Effector memory CD8-positive, alpha-beta T cell (primary cell): Measurements from ENCODE around the gene LY6G6F.
"Not testable (repeated sequence)": the region's sequence is repeated elsewhere in the genome, so short reads cannot be mapped to it uniquely, and the experiment has no call there.

ENCODE experiments used
- ATAC-seq: fragments of 150-1000 bp; cut with Tn5 transposase; replicated peaks from 2 replicates; pipeline ENCODE4 v1.10.0; 2021; ENCODE audit warnings: mild to moderate bottlenecking, moderate library complexity
- DNase-seq, 3 experiments: peaks; one replicate each; pipeline ENCODE4 v3.0.0; 2021
- H3K27ac Mint-ChIP-seq, 2 donors: one replicate each; pipeline ENCODE4 v1.8.0; 2022; ENCODE audit warnings: mild to moderate bottlenecking in 2 of 2, mixed read lengths in 2 of 2, moderate library complexity in 2 of 2
- H3K27me3 Mint-ChIP-seq, 2 donors: one replicate each; pipeline ENCODE4 v1.8.0; 2022; ENCODE audit warnings: mixed read lengths in 2 of 2
- H3K36me3 Mint-ChIP-seq: one replicate; pipeline ENCODE4 v1.8.0; 2022; ENCODE audit warnings: mild to moderate bottlenecking, moderate library complexity, mixed read lengths; ENCODE audit not compliant: insufficient read depth
- H3K4me1 Mint-ChIP-seq, 2 donors: one replicate each; pipeline ENCODE4 v1.8.0; 2022; ENCODE audit warnings: low read depth in 2 of 2, mixed read lengths in 2 of 2
- H3K4me3 Mint-ChIP-seq, 2 donors: one replicate each; pipeline ENCODE4 v1.8.0; 2022; ENCODE audit warnings: mild to moderate bottlenecking in 2 of 2, mixed read lengths in 2 of 2, moderate library complexity in 2 of 2
- H3K9me3 Mint-ChIP-seq, 2 donors: one replicate each; pipeline ENCODE4 v1.8.0; 2022; ENCODE audit warnings: mixed read lengths in 2 of 2

Gene LY6G6F

GRCh38 chr6:31702819-31703716, 3.6 kb upstream of the LY6G6F start, which contains the start of gene ABHD16A:
Gene ABHD16A (minus strand): TSS chr6:31703324. CDS start chr6:31703281, 43 bp downstream.
- Mint-ChIP-seq H3K27ac (peak within 1 kb of the TSS; percentile 94 to 97), H3K9me3 (no peaks in the 10 kb centered on the region)

GRCh38 chr6:31705931-31706330, 735 bp upstream of the LY6G6F start:
- no peaks in the 10 kb centered on the region for H3K9me3 Mint-ChIP-seq
- H3K4me1 Mint-ChIP-seq: peaks cover 23 to 25% of the 10 kb centered on the region in 2 donors
- peaks cover 10% of the 10 kb centered on the region for H3K36me3 Mint-ChIP-seq
- no peak overlapping the region for H3K4me3 Mint-ChIP-seq
- no peaks in the 10 kb centered on the region for H3K27me3 Mint-ChIP-seq
- H3K27ac Mint-ChIP-seq: no peak overlapping the region
- ATAC-seq (no peak), DNase-seq (no peak)

More at GRCh38 chr6:31702819-31703716, 3.6 kb upstream of the LY6G6F start, which contains the start of gene ABHD16A:
- peaks cover 26% of the 10 kb centered on the region for H3K36me3 Mint-ChIP-seq
- peaks cover 18 to 23% of the 10 kb centered on the region in 2 donors for H3K4me1 Mint-ChIP-seq
- ATAC-seq: peak; percentile 93
- DNase-seq: peak; percentile 94 to 95 (median 95)
- H3K27me3 Mint-ChIP-seq: no peaks in the 10 kb centered on the region
- peak within 1 kb of the TSS; percentile 95 to 99 for H3K4me3 Mint-ChIP-seq

GRCh38 chr6:31707701-31708100, 1.0 kb downstream of the LY6G6F start:
- ATAC-seq (no peak), DNase-seq (no peak)
- Mint-ChIP-seq H3K36me3 (no peaks in the 10 kb centered on the region), H3K4me3 (no peak overlapping the region), H3K27me3 (peaks cover 0 to 6% of the 10 kb centered on the region in 2 donors), H3K27ac (no peak overlapping the region), H3K9me3 (no peaks in the 10 kb centered on the region), H3K4me1 (peaks cover 15 to 18% of the 10 kb centered on the region in 2 donors)

GRCh38 chr6:31708224-31708623, 1.6 kb downstream of the LY6G6F start:
- Mint-ChIP-seq H3K36me3 (no peaks in the 10 kb centered on the region), H3K4me3 (no peak overlapping the region), H3K27ac (no peak overlapping the region), H3K27me3 (peaks cover 0 to 7% of the 10 kb centered on the region in 2 donors), H3K9me3 (no peaks in the 10 kb centered on the region), H3K4me1 (peaks cover 14 to 17% of the 10 kb centered on the region in 2 donors)
- ATAC-seq: no peak
- no peak for DNase-seq

- not testable (repeated sequence) for H3K36me3 Mint-ChIP-seq, H3K9me3 Mint-ChIP-seq, H3K27ac Mint-ChIP-seq, ATAC-seq, DNase-seq, H3K4me3 Mint-ChIP-seq, H3K27me3 Mint-ChIP-seq
- H3K4me1 Mint-ChIP-seq: peaks cover 13 to 14% of the 10 kb centered on the region in 2 donors
Observed at GRCh38 chr6:31709157-31709556, 2.5 kb downstream of the LY6G6F start.

- Mint-ChIP-seq H3K27ac (peak overlapping the region; percentile 11 to 52), H3K9me3 (no peaks in the 10 kb centered on the region), H3K4me3 (peak overlapping the region in 1 of 2 donors; percentile 9), H3K36me3 (no peaks in the 10 kb centered on the region), H3K4me1 (peaks cover 13 to 14% of the 10 kb centered on the region in 2 donors), H3K27me3 (peaks cover 0 to 7% of the 10 kb centered on the region in 2 donors)
- ATAC-seq (no peak), DNase-seq (no peak)
Observed at GRCh38 chr6:31710523-31711219, 4.0 kb downstream of the LY6G6F start.

- Mint-ChIP-seq H3K9me3 (no peaks in the 10 kb centered on the region), H3K27ac (peak overlapping the region; percentile 11 to 52), H3K36me3 (no peaks in the 10 kb centered on the region), H3K4me3 (peak overlapping the region in 1 of 2 donors; percentile 9), H3K27me3 (peaks cover 0 to 7% of the 10 kb centered on the region in 2 donors), H3K4me1 (peaks cover 13 to 14% of the 10 kb centered on the region in 2 donors)
- DNase-seq (no peak), ATAC-seq (peak; percentile 51)
Observed at GRCh38 chr6:31711233-31711632, 4.6 kb downstream of the LY6G6F start.

- Mint-ChIP-seq H3K4me1 (peaks cover 13 to 14% of the 10 kb centered on the region in 2 donors), H3K36me3 (no peaks in the 10 kb centered on the region), H3K27ac (peak overlapping the region; percentile 71 to 78), H3K4me3 (no peak overlapping the region), H3K9me3 (no peaks in the 10 kb centered on the region), H3K27me3 (peaks cover 0 to 7% of the 10 kb centered on the region in 2 donors)
- DNase-seq: no peak
- peak; percentile 54 for ATAC-seq
Observed at GRCh38 chr6:31712296-31712695, 5.6 kb downstream of the LY6G6F start.

GRCh38 chr6:31713465-31713864, 6.8 kb downstream of the LY6G6F start:
- Mint-ChIP-seq H3K36me3 (no peaks in the 10 kb centered on the region), H3K9me3 (no peaks in the 10 kb centered on the region), H3K4me1 (peaks cover 13 to 14% of the 10 kb centered on the region in 2 donors), H3K27me3 (peaks cover 0 to 7% of the 10 kb centered on the region in 2 donors), H3K27ac (peak overlapping the region in 1 of 2 donors; percentile 41), H3K4me3 (no peak overlapping the region)
- ATAC-seq (no peak), DNase-seq (no peak)

GRCh38 chr6:31713991-31714684, 7.5 kb downstream of the LY6G6F start:
- H3K9me3 Mint-ChIP-seq: no peaks in the 10 kb centered on the region
- peaks cover 14 to 15% of the 10 kb centered on the region in 2 donors for H3K4me1 Mint-ChIP-seq

GRCh38 chr6:31715022-31715958, 8.6 kb downstream of the LY6G6F start, which contains the start of gene LY6G6D:
Gene LY6G6D (plus strand): TSS chr6:31715348. CDS start chr6:31715356, 8 bp downstream.
- Mint-ChIP-seq H3K27me3 (peaks cover 0 to 7% of the 10 kb centered on the region in 2 donors), H3K27ac (peak within 1 kb of the TSS in 1 of 2 donors; percentile 16), H3K4me3 (no peak within 1 kb of the TSS), H3K4me1 (peaks cover 14 to 15% of the 10 kb centered on the region in 2 donors), H3K9me3 (no peaks in the 10 kb centered on the region), H3K36me3 (no peaks in the 10 kb centered on the region)
- ATAC-seq (no peak), DNase-seq (no peak)

More at GRCh38 chr6:31713991-31714684, 7.5 kb downstream of the LY6G6F start:
- Mint-ChIP-seq H3K36me3 (no peaks in the 10 kb centered on the region), H3K27me3 (peaks cover 0 to 7% of the 10 kb centered on the region in 2 donors), H3K27ac (peak overlapping the region in 1 of 2 donors; percentile 16), H3K4me3 (no peak overlapping the region)
- no peak for ATAC-seq
- DNase-seq: no peak
